ENCODE results near the gene PCBP3.

The PCBP3 gene

DNA sequence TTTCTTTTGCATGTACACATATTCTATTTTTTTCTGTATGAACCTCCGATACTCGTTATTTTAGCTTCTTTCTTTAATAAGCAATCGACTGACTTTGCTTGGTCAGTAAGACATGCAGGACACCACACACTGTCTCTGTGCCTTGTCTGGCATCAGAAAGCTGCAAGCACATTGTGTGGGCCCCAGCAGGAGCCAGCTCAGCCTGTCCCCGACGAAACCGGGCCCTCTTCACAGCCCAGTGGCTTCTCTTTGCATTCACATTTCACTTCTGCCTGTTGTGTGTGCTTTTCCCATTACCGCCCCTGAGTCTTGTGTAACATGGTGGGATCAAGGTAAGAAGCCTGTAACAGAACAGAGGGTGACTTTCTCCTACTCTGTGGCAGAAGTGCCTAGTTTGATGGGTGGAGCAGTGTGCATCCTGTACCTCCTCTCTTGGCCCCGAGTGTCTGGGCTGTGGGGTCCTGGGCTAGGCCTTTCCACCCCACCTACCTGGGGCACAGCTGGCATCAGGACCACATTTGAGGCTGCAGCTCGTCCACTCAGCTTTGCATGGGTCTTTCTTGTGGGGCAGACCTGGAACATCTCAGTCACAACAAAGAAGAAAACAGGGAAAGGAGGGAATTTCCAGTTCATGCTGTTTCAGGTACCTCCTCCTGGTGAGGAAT lies 219.2 kb downstream of the PCBP3 start:
- DNase-seq (ENCODE audit: low read depth) = no peak

DNA sequence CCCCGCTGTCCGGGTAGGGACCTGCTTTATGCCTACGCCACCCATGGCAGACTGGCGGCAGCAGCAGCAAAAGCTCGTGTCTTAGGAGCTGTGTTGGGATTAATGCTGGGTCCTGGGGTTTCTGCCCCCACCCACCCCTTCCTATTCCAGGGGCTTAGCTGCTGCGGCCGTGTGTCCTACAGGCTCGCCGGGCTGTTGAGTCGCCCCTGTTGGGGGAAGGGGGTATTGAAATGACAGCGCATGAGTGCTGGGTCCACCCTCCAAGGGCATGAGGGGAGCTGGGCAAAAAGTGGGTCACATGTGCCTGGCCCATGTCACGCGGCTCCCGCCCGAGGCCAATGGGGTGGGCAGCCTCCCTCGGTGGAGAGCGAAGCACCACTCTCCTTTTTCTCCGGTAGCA lies 219.7 kb downstream of the PCBP3 start:
- DNase-seq (ENCODE audit: low read depth) = no peak

DNA sequence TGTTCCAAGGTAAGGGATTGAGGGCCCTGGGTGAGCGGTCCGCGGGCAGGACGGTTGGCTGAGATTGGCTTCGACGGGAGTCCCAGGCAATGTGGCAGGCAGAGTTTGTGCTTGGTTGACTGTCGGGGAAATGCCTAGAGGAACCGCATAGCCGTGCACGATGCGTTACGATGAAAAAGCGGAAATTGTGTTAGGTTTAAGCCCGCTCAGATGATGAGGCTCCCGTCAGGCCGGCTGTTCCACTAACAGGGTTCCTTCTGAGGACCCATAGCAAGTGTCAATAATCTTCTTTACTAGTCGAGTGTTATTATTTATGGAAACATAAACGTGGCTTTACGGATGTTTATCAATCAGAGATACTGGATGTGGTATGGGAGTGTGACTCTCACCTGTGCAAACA lies 220.2 kb downstream of the PCBP3 start:
- no peak for DNase-seq (ENCODE audit: low read depth)

DNA sequence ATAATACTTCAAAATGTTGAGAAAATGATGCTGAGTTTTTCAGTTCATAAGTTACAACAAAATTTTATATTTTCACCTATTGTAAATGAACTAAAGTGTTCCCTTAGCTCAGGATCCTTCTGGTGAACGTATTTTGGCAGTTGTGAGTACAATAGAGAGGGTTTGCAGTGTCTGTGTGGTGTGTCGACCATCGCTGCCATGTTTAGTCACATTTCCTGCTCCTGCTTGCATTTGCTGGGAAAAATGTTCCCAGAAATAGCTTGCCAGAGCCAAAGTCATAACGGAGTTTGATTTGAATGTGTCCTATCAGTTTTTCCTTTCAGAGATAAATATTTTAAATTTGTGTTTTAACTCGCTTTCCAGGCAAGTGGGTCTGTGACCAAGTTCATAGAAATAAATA lies 220.9 kb downstream of the PCBP3 start:
- no peak for DNase-seq (ENCODE audit: low read depth)

DNA sequence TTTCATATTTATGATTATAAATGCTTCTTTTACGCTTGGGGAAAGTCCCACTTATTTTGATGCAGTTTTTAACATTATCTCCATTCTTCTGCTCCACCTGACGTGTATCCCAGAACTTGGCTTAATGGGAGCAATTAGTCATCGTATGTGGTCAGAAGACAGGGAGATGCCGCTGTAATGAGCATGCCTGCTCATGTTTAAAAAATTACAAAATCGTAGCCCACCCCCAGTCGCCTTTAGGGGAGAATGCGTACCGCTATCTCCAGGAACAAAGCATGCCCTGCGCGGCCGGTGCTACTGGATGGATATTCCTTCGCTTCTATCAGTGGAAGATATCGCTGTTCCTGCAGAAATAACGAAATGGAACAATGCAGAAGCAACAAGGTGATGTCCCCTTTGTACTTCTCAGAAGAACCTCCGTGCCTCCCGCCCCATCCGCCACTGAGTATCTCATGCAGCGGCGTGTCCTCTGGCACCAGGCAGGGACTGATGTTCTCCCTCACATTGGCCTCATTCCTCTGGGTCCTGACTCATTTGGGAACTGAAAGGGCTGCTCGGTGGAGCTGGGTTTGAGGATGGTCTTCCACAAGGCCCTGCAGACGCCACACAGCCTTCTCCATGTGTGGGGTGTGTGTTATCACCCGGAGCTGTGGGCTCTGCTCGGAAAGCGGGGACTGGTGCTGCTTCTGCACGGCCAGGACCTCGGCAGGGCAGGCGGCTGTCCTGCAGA lies 221.7 kb downstream of the PCBP3 start:
- DNase-seq (ENCODE audit: low read depth) = no peak

DNA sequence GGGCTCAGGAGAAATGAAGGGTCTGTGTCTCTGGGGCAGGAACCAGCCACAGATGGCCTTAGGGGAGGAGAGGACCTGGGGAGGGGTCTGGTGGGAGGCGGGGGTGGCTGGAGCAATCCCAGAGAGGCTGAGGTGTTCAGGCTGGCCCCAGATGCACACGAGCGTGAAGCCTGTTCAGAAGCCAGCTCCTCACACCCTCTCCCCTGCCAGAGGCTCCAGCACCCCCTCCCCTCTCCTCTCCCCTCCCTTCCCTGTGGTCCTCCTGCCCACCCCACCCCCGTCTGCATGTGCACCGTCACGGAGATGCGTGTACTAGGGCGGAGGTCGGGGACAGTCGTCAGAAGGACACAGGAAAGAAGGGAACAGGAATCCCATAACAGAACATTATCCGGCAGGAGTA lies 223.0 kb downstream of the PCBP3 start:
- DNase-seq (ENCODE audit: low read depth) = no peak

DNA sequence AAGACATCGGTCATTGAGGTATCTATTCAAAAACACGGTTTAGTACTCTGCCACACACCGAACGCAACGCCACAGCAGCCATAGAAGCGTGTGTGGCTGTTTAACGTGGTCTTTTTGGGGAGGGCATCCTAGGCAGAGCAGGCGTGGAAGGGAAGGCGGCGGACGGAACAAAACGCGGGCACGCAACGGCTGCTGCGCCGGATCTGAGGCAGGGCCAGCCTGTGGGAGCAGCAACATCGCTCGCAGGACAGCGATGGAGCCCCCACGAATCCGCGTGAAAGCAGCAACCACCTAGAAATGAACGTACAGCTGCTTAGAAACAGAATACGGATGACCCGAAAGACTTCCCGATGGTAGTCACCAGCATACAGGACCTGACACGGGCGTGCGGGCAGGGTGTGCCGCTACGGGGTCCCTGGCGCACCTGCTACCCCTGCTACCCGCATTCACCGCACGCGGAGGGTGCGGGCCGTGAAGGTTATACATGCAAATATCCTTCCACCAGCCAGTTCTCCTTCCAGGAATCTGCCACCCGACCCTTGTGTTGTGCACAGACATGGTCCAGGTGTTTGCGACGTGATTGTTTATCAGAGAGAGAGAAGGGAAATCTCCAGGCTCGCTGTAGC lies 223.6 kb downstream of the PCBP3 start:
- no peak for DNase-seq (ENCODE audit: low read depth)

DNA sequence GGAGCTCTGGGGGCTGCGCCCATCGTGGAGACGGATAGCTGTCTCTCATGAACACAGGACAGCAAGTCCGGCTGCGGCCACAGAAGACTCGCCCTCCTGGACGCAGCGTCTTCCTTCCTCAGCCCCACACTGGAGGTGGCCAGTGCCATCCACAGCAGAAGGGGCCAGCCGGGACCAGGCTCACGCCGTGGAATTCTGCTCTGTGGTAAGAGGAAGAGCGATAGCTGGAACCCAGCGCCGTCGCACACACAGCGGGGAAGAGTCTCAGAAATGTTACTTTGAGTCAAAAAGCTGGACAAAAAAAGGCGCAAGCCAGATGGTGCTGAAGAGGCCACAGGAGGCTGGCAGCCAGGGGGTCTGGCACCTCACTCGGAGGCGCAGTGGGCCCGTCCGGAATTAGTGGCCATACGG lies 224.2 kb downstream of the PCBP3 start:
- DNase-seq (ENCODE audit: low read depth) = no peak

DNA sequence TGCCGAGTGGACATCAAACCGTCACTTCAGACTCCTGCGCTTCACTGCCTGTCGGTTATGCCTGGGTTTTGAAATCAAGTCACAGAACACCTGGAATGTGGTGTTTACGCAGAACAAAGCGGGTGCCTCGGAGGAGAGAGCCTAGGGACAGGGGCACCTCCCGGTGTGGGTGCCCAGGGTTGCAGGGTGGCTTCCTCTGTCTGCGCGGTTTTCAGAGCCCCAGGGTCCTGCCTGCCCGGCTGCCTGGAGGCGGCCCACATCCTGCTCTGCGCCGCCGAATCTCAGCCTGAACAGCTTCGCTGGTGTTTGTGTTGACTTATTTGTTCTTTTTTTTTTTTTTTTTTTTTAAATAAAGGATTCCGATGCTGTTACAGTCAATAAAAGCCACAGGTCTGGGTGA lies 224.6 kb downstream of the PCBP3 start:
- no peak for DNase-seq (ENCODE audit: low read depth)

DNA sequence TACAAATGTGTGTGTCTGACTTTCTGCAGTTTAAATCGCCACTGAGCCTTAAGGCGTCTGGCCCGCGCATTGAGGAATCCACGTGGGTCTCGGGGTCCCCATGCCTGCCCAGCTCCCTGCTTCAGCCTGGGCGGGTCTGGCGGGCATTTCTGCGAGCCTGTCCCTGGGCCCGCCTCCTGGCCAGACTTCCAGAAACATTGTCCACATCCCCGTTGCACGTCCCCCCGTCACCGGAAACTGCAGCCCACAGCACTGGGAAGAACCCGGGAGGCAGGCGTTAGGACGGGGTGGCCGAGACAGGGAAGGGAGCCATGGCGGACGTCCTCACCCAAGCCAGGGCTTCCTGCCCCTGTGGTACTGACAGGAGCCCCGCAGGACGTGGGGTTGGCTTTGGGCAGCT lies 225.0 kb downstream of the PCBP3 start:
- no peak for DNase-seq (ENCODE audit: low read depth)

DNA sequence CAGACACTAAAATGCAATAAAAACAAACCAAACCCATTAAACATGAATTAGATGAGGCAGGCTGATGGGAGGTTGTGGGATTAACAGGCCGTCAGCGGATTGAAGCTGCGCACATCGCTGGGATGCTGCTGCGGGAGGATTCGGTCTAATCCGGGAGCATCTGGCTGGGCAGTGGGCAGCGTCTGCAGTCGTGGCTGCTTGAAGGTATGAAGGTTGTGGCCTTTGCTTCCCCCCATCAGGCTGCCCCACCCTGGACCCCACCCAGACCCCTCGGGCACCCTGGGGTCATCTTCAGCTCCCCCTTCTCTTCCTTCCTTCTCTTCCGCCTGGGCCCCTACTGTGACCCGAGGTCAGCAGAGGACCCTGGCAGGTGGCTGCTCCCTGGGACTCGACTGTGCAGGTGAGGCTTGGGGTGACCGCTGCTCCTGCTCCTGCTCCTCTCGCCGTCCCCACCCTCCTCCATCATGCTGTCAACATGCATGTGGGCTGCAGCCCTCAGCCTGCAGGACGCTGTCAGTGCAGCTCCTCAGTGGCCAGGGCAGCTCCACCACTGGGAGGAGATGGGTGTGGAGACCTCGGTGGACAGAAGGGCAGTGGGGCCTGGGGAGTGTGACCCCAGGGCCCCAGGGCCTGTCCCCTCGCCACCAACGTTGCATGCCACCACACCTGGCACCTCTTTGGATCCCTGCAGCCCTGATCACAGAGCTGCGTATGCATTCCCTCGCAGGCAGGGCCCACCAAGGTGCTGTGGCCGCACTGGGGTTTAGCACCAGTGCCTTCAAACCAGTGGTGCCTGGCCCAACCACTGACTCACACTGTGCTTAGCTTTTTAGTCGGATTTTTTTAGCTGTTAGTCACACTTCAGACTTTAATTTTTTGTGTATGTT lies 225.8 kb downstream of the PCBP3 start:
- no peak for DNase-seq (ENCODE audit: low read depth)

DNA sequence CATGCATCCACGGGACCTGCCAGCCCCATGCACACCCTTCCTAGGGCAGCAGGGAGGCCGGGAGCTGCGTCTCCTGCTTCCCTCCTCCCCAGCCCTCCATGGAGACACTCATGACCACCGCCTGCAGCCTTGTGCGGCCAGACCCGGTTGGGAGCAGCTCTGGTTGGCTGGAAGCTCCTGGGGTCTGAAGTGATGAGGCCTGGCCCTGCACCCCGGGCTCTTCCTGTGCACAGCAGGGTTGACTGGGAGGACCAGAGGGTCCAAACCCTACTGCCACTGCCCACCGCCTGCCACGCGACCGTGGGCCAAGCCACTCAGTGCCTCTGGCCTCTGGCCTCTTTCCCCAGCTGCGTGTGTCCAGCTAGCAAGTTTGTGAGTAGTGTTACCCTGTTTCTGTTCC lies 226.9 kb downstream of the PCBP3 start:
- no peak for DNase-seq (ENCODE audit: low read depth)

DNA sequence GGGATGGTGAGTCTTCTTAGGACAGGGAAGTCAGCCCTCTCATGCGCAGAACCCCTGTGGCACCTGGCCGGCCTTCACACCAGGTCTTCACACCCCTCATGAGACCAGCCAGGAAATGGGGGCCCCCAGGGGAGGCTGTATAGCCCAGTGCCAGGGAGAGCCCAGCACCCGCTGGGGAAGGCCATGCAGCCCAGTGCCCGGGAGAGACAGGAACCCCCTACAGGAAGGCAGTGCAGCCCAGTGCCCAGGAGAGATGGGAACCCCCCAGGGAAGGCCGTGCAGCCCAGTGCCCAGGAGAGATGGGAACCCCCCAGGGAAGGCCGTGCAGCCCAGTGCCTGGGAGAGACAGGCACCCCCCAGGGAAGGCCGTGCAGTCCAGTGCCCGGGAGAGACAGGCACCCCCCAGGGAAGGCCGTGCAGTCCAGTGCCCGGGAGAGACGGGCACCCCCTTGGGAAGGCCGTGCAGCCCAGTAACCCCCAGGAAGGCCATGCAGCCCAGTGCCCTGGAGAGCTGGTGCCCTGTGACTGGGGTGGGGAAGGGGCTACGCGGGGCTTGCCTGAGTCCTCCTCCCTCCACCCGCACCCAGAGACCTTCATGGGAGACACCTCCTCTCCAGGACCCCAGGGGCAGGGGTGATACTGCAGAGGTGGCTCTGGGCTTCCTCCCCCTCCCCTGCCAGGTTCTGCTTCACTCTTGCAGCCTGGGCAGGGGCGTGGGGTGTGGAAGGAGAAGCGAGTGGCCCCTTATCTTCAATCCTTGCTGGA lies 227.5 kb downstream of the PCBP3 start:
- no peak for DNase-seq (ENCODE audit: low read depth)

DNA sequence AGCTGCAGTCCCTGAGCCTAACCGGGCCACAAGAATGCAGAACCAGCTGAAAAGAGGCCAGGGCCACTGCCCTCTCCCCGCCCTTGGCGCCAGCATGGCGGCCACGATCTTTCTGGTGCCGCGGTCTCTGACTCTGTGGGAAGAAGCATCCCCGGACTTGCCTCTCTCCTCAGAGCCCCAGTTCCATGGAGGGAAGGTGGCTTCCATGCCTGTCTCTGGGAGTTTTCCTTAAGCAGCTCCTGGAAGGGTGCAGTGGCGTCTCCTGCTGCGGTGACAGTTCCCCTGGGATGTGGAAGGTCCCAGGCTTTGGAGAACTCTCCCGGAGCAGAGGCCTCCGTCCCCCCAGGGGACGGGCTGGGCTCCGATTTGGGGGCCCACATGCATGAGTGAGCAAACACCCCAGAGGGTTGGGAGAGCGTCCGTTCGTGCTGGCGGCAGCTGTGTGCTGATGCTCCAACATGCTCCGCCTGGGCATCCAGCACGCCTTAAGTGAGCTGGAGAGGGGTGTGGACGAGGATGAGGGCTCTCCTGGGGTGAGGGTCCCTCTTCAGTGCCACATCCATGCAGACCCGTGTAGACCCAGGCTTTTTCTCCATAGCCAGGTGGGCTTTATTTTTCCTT lies 228.2 kb downstream of the PCBP3 start:
- no peak for DNase-seq (ENCODE audit: low read depth)

DNA sequence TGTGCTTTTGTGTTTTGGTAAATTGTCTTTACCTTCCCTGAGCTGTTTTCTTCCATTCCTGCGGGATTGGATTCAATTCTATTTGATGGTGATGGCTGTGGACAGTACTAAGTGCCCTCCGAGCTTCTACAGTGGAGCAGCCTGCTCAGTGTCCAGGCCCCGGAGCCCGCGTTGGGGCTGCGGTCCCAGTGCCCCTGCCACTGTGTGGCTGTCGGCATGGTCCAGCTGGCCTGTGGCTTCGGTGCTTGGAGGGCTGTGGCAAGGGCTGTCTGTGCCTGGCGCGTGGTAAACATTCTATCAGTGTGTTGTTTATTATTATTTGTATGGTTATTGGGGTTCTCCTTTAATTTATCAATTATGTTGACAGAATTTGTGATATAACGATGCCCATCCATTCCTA lies 228.9 kb downstream of the PCBP3 start:
- no peak for DNase-seq (ENCODE audit: low read depth)

DNA sequence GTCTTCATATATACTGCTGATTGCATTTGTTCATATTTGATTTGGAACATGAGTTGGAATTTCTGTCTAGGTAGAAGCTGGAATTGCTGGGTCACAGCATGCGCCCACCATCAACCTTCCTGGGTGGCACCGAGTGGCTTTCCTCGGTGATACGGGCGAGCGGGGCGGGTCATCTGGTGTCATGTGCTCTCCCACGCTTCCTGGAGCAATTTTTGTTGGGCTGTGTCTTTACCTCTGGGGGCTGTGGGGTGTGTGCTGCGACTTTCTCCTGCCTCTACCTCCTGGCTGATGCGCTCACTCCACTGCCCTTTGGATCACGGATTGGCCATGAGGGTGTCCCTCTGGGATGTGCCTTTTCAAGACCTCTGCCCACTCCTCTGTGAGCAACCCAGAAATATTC lies 229.4 kb downstream of the PCBP3 start:
- no peak for DNase-seq (ENCODE audit: low read depth)

DNA sequence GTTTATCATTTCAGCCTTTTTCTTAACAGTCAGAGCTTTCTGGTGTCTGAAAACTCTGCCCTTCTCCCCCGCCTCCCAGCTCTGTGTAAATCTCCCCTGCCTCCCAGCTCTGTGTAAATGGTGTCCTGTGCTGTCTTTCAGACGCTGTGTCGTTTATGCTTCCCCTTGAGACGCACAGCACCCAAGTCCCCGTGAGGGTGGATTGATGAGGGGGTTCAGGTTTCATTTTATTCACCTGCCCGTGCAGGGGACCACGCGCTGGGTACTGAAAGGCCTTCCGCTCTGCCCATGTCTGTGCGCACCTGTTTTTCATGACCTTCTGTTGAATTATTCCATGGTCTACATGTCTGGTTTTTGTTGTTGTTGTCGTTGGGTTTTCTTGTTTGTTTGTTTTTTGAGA lies 229.9 kb downstream of the PCBP3 start:
- no peak for DNase-seq (ENCODE audit: low read depth)

DNA sequence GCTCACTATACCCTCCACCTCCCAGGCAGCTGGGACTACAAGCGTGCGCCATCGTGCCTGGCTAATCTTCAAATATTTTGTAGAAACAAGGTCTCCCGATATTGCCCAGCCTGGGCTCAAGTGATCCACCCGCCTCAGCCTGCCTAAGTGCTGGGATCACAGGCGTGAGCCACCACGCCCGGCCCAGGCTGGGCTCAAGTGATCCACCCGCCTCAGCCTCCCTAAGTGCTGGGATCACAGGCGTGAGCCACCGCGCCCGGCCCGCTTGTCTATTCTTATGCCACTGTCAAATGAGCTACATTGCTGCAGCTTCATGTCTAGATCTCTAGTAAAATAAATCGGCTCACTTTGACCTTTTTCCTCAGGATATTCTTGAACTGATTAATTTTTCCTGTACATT lies 230.3 kb downstream of the PCBP3 start:
- no peak for DNase-seq (ENCODE audit: low read depth)

DNA sequence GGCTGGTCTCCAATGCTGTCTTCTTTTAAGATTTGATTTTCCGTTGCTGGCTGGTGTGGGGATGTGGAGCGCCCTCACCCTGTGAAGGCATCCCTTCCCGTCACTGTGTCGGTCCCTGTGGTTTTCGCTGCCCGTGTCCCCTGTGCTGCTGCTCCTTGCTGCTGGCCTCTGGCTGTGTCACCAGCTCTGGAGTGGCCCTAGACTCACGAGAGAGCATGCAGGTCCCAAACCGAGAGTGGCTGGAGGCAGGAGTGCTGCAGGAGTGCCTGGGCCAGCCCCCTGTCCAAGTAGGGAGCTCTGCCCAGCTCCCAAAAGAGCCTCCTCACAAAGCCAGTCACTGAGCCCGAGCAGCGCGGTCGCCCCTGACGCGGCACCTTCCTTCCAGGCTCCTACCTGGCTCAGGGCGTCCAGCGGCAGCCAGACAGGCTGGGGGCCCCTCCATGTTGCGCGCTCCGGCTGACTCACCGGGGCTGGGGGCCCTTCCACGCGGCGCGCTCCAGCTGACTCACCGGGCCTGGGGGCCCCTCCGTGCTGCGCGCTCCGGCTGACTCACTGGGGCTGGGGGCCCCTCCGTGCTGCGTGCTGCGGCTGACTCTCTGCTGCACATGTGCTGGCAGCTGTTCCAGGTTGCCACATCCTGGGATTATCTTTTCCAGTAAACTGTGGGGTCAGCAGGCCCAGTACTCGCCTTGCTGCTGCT lies 231.3 kb downstream of the PCBP3 start:
- DNase-seq (ENCODE audit: low read depth) = no peak

DNA sequence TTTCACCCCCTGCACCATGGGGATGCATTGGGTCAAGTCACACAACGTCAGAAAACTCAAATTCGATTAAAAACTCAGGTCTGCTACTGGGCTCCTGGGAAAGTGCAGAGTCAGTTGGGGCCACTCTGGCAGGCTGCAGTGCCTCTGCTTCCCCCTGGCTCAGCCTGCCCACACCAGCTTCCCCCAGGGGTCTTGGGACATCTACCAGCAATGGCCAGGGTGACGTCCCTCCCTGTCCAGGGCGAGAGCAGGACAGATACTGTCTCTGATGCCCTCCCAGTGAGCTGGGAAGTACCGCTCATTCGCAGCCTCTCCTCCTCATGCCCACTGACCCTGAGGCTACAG lies 231.9 kb downstream of the PCBP3 start:
- DNase-seq (ENCODE audit: low read depth) = no peak

DNA sequence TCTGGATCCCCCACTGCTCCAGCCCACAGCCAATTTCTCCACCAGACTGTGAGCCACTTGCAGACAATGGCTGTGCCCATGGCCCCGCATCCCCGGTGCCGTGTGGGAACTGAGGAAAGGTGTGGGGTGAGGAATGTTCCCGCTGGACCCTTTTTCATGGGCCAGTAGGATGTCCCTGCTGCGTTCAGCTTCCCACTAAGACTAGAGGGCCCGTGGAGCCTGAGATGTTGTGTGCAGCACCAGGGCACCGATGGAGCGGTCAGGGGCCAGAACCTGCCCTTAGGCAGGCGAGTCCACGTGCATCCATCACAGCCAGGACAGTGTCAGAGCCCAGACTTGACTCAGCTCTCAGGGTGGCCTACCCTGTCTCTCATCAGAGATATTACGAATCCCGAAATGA lies 232.4 kb downstream of the PCBP3 start:
- DNase-seq (ENCODE audit: low read depth) = no peak
